Central memory CD4-positive, alpha-beta T cell (primary cell): ENCODE data around the gene TSHR.
"Not testable (repeated sequence)": the region's sequence is repeated elsewhere in the genome, so short reads cannot be mapped to it uniquely, and the experiment has no call there.

Experiments used
- DNase-seq: peaks from one replicate; pipeline ENCODE4 v3.0.0; 2022

Gene TSHR

DNA sequence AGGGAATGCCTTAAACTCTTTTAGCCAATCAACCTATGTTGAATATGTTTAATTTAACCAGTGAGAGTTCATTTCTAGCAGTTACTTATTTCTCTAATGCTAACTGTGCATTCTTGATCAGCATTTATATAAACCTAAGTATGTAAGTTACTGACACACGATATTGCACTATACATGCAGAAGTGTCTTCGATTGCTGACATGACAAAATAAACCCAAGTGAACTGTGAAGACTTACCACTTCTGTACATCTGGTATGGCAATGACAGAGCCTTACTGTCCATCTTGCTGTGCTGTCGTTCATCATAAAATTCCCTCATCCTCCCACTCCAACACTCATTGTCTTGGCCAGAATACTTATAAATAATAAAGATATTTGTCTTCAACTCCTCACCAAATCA, 131.8 kb downstream of the TSHR start:
- DNase-seq = no peak

GRCh38 chr14:81091139-81091538, 135.7 kb downstream of the TSHR start:
- DNase-seq = no peak

GRCh38 chr14:81091660-81092059, 136.2 kb downstream of the TSHR start:
- DNase-seq = no peak

- no peak for DNase-seq
Observed at GRCh38 chr14:81093651-81094050, 138.2 kb downstream of the TSHR start.

- DNase-seq = no peak
Observed at GRCh38 chr14:81095539-81095938, 140.1 kb downstream of the TSHR start.

GRCh38 chr14:81096656-81097055, 141.2 kb downstream of the TSHR start:
- DNase-seq = no peak

GRCh38 chr14:81102217-81102616, 146.8 kb downstream of the TSHR start:
- DNase-seq = no peak

DNA sequence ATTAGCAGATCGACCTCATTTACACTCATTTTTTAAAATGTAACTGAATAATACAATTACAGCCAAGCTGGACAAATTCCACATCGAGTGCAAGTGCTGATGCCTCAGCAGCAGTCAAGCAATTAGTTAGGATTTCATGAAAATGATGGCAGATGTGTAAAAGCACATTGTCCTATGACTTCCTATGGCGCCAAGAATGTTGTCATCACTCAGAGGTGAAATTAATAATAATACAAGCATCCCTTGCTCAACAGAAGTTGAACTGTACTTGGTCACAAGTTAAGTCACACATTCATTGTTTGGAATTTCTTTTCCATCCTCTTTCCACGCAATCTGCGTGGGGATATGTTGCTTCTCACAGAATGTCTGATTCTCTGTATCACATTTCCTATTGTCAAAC, 148.0 kb downstream of the TSHR start:
- no peak for DNase-seq

- no peak for DNase-seq
Observed at GRCh38 chr14:81105378-81105777, 150.0 kb downstream of the TSHR start.

DNA sequence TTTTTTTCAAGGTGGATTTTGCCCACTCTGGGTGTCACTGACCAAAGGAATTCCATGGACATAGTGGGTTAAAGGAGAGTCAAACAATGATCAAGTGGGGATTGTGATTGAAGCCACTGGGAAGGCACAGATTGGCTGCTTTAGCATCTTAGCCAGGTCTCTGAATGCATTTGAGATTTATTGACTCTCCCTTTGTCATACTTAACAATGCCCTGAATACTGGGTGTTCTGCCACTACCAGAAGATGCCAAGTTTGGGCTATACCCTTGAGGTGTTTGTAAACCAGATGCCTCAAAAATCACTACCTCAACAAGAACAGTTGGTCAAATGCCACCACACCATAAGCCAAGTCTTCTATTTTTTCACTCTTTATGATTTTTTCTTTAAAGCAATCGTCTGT, 150.5 kb downstream of the TSHR start:
- DNase-seq = no peak

DNA sequence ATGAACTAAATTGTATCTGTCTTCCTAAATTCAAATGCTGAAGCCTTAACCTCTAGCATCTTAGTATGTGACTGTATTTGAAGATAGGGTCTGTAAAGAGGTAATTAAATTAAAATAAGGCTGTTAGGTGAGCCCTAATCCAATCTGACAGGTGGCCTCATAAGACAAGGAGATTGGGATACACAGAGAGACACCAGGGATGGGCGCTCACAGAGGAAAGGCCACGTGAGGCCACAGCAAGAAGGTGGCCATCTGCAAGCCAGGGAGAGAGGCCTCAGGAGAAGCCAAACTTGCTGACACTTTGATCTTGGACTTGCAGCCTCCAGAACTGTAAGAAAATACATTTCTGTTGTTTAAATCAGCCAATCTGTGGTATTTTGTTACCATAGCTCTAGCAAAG, 154.8 kb downstream of the TSHR start:
- DNase-seq = no peak

- no peak for DNase-seq
Observed at GRCh38 chr14:81113176-81113575, 157.8 kb downstream of the TSHR start.

DNA sequence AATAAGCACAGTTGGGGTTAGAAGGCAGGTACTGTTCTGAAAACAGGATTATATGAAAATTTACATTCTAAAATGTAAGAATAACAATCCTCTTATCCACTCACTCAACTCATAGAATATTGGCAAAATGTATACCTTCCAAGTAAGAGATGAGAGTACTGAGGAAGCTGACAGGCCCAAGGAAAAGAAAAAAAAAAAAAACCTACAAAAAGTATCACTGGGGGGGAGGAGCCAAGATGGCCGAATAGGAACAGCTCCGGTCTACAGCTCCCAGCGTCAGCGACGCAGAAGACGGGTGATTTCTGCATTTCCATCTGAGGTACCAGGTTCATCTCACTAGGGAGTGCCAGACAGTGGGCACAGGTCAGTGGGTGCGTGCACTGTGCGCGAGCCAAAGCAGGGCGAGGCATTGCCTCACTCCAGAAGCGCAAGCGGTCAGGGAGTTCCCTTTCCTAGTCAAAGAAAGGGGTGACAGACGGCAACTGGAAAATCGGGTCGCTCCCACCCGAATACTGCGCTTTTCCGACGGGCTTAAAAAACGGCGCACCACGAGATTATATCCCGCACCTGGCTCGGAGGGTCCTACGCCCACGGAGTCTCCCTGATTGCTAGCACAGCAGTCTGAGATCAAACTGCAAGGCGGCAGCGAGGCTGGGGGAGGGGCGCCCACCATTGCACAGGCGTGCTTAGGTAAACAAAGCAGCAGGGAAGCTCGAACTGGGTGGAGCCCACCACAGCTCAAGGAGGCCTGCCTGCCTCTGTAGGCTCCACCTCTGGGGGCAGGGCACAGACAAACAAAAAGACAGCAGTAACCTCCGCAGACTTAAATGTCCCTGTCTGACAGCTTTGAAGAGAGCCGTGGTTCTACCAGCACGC, 158.8 kb downstream of the TSHR start:
- not testable (repeated sequence) for DNase-seq

DNA sequence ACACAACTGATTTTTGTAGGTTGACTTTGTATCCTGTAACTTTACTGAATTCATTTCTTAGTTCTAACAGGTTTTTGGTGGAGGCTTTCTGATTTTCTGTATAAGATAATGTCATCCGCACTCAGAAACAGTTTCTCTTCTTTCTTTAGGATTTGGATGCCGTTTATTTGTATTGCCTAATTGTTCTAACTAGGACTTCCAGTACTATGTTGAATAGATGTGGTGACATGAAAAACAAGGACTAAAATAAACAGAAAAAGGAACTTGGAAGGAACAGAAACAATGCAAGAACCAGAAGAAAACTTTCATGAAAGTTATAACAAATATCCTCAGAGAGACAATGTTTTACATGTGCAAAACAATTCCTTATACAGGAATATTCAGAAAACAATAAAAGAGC, 165.1 kb downstream of the TSHR start:
- DNase-seq = no peak

GRCh38 chr14:81122326-81122725, 166.9 kb downstream of the TSHR start:
- no peak for DNase-seq

DNA sequence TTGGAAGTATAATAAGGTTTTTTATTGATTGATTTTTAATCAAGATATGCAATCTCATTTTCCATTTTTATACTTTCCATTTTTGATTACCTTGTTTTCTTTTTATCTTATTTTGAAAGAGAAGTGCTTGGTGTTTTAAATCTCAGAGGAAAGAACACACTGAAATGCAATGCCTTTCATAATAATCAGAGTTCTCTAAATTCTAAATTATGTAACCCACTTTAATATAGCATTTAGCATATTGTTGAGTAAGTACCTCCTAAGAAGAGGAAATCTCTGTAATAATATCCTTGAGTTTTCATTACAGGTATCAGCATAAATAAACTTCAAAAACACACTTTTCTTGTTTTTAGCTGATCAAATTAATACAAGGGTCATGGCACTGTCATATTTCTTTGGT, 168.4 kb downstream of the TSHR start:
- no peak for DNase-seq

GRCh38 chr14:81125536-81125935, 170.1 kb downstream of the TSHR start:
- DNase-seq = no peak

- DNase-seq = no peak
Observed at GRCh38 chr14:81127785-81128184, 172.4 kb downstream of the TSHR start.

DNA sequence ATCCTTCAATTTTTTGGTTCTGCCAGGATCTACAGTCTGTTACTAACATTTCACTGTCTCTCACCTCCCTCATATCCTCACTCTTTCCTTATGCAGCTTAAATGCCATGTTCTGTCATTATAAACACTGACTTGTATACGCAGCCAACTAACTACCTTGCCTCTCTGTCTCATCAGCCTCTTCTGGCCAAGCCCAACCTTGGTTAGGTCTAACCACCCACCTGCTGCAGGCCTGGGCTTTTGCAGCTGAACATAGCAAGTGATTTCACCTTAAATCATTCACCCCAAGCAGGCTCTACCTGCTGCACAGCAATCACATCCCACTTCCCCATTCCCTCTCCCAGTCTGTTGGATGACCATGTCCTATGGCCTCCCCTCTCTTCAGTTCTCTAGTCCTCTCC, 173.8 kb downstream of the TSHR start:
- no peak for DNase-seq

- DNase-seq = no peak
Observed at GRCh38 chr14:81132468-81132867, 177.0 kb downstream of the TSHR start.

DNA sequence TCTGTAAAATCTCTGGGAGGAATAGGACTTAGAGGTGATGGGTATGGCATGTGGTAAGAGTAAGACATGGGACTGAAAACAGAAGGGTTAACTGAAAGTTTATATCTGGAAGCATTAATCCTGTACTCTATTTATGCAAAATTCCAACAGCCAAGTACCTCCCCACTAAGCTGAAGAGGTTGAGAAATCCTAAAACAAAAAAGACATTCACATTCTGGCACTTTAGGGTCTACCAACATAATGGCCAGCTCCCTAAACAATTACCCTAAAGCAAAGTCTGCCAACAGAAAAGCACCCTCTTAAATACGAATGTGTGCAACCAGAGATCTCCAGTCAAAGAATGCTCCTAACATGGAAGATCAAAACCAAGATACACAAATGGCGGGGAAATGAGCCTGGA, 178.0 kb downstream of the TSHR start:
- no peak for DNase-seq

GRCh38 chr14:81137316-81137715, 181.9 kb downstream of the TSHR start:
- no peak for DNase-seq

DNA sequence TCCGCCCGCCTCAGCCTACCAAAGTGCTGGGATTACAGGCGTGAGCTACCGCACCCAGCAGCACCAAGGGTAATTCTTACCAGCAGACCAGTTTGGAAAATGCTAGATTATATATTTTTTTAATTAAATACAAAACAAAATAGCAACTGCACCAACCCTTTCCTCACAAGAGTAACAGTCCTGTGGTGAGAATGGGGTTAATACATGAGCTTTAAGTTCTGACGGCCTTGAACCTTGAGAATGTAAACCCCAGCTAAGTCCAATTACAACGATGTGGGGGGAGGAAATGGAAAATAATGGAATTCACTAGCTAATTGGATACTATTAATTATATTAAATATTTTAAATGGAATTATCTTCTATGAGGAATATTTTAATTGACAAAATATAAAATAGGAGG, 183.0 kb downstream of the TSHR start:
- DNase-seq = no peak

GRCh38 chr14:81141426-81141825, 186.0 kb downstream of the TSHR start:
- no peak for DNase-seq

GRCh38 chr14:81143793-81144192, 188.4 kb downstream of the TSHR start:
- no peak for DNase-seq
